Lower leg skin (tissue), 3 donors: ENCODE results near the gene ARL11.

Experiments used
- POLR2A ChIP-seq, 2 donors: fragments of 450-650 bp; IDR thresholded peaks; one replicate each; pipeline ENCODE4 v1.6.1; 2016 to 2017; ENCODE audit warnings: antibody characterized with exemption in 2 of 2, mild to moderate bottlenecking in 1 of 2, moderate library complexity in 1 of 2
- TF ChIP-seq, protein P1 (sequence below), 3 donors: fragments of 450-650 bp; IDR thresholded peaks; one replicate each; pipeline ENCODE4 v1.5.1; 2016; ENCODE audit warnings: antibody characterized with exemption in 3 of 3, mild to moderate bottlenecking in 3 of 3, moderate library complexity in 2 of 3

DNA sequence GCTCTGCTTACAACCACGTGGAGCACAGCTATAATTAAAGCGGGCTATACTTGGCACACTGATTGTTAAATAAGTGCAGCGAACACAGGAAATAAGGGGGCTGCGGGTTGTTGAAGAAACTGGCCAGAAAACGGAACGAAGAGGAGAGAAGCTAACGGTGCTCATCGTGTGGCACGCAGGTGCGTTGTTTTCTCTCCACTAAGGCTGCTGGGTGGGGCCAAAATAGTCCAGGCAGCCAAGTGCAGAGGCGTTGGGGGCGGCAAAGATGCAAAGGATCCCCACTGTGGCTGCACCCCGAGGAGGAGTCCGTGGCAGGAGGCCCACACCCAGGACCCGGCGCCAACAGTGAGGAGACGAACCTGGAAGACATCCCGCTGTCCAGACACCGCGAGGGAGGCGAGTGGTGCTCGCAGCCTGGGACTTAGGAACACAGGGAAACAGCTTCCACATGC lies 8.1 kb upstream of the ARL11 start:
- TF ChIP-seq, protein P1, sequence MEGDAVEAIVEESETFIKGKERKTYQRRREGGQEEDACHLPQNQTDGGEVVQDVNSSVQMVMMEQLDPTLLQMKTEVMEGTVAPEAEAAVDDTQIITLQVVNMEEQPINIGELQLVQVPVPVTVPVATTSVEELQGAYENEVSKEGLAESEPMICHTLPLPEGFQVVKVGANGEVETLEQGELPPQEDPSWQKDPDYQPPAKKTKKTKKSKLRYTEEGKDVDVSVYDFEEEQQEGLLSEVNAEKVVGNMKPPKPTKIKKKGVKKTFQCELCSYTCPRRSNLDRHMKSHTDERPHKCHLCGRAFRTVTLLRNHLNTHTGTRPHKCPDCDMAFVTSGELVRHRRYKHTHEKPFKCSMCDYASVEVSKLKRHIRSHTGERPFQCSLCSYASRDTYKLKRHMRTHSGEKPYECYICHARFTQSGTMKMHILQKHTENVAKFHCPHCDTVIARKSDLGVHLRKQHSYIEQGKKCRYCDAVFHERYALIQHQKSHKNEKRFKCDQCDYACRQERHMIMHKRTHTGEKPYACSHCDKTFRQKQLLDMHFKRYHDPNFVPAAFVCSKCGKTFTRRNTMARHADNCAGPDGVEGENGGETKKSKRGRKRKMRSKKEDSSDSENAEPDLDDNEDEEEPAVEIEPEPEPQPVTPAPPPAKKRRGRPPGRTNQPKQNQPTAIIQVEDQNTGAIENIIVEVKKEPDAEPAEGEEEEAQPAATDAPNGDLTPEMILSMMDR (IDR thresholded peaks at IDR 0.05), result no peak
- no peak for TF ChIP-seq POLR2A (IDR thresholded peaks at IDR 0.05)
